HG02973 (cell line): ENCODE results near the gene ACIN1.
"Not testable (repeated sequence)": the region's sequence is repeated elsewhere in the genome, so short reads cannot be mapped to it uniquely, and the experiment has no call there.

Source experiments
- ATAC-seq: cut with Tn5 transposase; IDR thresholded peaks from one replicate; pipeline ENCODE4 v1.9.1; 2021; ENCODE audit warnings: moderate library complexity; ENCODE audit not compliant: unreplicated experiment

The ACIN1 gene

DNA sequence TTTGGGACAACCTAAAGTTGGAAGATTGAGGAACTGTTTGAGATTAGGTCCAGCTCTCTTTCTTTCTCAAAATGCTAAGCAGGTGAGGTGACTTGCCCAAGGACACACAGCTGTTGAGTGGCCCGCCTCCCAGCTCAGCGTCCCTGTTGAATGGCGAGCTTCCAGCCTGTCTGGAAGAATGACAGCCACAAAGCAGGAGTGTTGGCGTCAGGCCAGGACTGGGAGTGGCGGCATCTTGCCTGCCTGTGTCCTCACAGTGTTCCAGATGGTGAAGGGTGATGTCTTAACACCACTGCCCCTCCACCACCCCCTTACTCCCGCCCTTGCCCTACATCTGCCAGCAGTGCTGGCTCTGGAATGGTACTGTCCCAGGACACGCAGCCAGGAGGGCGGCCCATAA lies 28.5 kb upstream of the ACIN1 start:
- ATAC-seq = no peak

DNA sequence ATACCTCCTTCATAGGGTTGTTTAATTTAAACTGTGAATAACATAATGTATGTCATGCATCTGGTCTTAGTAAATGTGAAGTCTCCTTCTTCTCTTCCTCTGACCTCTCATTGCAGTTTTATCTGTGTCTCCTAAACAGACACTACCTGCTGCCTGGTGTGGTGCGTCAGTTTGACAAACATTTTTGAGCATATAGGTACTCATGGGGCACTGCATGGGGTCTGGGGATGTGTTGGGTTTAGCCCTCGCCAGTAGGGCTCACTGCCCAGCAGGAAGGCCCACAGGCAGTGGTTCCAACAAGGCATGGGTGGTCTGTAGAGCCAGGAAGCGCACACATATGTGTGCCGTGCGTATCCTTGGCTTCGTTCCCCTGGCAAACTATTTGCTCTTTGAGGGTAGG lies 27.1 kb upstream of the ACIN1 start:
- no peak for ATAC-seq

GRCh38 chr14:23121361-23121771 lies 26.4 kb upstream of the ACIN1 start:
- no peak for ATAC-seq

GRCh38 chr14:23120541-23121251 lies 25.8 kb upstream of the ACIN1 start:
- peak; percentile 67 for ATAC-seq

- ATAC-seq = no peak
Measured at GRCh38 chr14:23119363-23120327, 24.7 kb upstream of the ACIN1 start.

- ATAC-seq = no peak
Measured at GRCh38 chr14:23118506-23119362, 23.8 kb upstream of the ACIN1 start, which contains the start of gene CEBPE. Gene CEBPE, minus strand, starts transcription at chr14:23119255. Its CDS starts 164 bp downstream, at chr14:23119091.

- ATAC-seq = no peak
Measured at GRCh38 chr14:23117371-23118020, 22.6 kb upstream of the ACIN1 start.

- ATAC-seq = no peak
Measured at GRCh38 chr14:23115918-23116317, 21.0 kb upstream of the ACIN1 start.

DNA sequence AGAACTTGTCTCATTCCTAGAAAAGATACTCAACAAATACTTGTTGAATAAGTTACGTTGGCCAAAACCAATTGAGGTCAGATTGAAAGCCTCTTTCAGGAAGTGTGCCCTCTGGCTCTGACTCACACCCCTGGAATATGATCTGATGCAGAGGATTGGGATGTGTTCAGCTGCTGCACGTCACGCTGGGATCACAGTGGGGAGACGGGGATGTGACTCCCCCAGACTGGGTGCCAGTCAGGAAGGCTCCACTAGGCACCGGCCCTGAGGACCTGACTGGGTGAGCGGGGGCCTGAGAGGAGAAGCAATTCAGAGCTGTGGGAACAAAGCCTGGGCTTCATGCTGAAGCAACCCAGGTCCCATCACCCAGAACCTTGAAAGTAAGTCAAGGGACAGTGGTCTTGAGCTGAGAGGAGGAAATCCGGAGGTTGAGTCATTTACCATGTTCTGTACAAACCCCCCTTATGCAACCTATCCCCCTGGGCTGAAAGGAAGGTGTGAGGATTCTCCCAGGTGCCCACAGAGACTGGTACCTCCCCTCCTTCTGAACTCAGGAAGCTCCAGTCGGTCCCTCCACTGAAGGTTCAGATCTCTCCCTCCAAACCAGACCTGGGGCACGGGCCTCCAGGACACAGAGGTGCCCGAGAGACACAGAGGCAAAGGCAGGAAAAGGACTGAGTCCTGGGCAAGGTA lies 20.2 kb upstream of the ACIN1 start:
- ATAC-seq = no peak

DNA sequence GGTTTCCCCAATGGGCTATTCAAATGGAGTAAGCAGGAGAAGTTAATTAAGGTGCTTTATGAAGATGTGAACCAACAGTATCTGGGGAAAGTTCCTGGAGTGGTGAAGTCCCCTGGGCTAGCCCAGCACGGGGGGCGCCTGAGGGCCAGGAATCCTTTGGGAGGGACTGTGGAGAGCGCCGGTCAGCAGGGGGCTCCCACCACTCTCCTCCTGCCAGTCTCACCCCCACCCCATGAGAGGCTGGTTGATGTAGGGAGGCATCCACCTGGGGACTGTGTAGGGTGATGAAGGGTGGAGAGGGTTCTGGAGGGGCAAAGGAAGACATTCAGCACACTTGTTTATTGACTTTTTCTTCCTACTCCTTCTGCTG lies 19.7 kb upstream of the ACIN1 start:
- no peak for ATAC-seq

DNA sequence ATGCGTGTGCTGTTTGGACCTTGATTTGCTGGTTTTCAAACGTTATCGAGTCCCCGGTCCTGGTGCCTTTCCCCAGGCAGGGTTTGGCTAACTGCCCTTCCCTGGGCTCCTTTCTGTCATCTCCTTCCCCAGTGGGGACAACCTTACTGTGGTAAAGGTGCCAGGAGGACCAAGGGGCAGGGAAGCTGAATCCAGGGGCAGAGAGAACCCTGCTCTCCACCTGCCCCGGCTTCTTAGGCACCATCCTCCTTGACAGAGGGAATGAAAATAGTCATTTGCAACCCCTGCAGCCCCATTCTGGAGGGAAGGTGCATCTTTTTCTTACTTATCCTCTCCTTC lies 19.2 kb upstream of the ACIN1 start:
- ATAC-seq = no peak

DNA sequence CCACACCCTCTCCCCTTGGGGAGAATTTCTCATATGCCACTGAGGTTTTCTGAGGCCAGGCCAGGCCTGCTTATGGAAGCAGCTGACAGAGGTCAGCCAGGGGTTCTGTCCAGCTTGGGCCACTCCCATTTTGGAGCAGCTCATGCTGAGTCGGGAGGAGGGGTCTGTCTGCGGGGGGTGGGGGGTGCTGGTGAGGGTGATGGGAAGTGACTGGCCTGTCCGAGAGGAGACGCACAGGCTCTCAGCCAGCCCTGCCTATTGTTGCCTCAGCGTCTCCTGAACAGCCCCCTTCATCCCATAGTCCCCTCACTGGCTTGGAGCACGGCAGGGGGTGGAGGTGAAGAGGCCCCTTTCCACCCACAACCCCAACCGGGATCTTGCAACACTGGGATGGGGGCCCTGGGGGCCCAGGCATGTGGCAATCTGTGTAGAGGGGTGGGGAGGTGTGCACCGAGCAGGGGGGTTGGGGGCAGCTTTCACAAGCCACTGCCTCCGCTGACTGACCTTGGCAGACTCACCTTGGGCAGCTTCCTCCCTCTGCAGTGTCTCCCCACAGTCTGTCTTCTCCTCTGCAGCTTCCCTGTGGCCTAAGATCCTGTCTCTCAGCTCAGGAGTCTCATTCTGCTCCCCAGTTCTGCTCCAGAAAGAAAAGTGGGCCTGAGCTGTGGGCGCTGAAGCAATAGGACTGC lies 18.6 kb upstream of the ACIN1 start:
- ATAC-seq = no peak

- ATAC-seq = no peak
Measured at GRCh38 chr14:23112359-23113178, 17.6 kb upstream of the ACIN1 start.

GRCh38 chr14:23110579-23111365 lies 15.8 kb upstream of the ACIN1 start:
- ATAC-seq = no peak

DNA sequence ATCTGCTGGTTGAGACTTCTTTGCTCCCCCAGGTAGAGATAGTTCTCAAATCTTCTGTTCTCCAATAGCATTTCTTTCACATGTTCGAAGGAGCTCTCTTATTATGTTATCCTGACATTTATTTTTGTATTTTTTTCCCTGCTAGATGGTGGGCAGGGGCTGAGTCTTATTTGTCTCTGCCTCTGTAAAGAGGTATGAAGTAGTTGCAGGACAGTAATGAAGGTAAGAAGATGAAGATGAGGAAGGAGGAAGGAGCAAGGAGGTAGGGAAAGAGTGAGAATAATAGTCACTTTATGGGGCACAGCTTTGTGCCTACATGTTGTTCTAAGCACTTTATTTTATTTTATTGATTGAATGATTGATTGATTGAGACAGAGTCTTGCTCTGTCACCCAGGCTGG lies 14.8 kb upstream of the ACIN1 start:
- ATAC-seq = no peak

DNA sequence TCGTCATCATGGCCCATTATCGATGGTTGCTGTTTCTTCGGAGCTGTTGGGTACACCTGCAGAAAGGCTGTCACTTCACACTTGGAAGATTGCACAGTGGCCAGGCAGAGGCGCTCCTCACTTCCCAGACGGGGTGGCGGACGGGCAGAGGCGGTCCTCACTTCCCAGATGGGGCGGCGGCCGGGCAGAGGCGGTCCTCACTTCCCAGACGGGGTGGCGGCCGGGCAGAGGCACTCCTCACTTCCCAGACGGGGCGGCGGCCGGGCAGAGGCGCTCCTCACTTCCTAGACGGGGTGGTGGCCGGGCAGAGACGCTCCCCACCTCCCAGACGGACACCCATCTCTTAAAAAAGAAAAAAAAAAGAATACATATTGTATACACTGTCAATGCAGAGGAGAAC lies 13.2 kb upstream of the ACIN1 start:
- ATAC-seq = not testable (repeated sequence)

- not testable (repeated sequence) for ATAC-seq
Measured at GRCh38 chr14:23107620-23108019, 12.7 kb upstream of the ACIN1 start.

DNA sequence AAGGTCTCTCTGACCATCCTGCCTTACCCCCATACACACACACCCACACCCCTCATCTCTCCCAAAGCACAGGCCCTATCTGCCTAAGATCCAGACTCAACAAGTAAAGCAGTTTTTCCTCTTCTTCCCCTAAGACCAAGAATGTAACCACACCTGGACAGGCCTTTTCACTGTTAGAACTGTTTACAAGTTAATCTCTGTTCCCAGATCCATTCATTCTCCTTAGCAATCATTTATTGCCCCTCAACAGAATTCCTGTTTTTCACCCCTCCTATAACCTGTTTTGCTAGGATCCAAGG lies 11.8 kb upstream of the ACIN1 start:
- ATAC-seq = no peak
